DOHH2 (cell line): ENCODE data around the gene EVC2.

Experiments used
- CTCF ChIP-seq: fragments of 200-600 bp; sonication (generic); IDR thresholded peaks from one replicate; pipeline ENCODE4 v1.5.1; 2014; ENCODE audit warnings: antibody characterized with exemption, mild to moderate bottlenecking, low read depth, low read length; ENCODE audit not compliant: poor library complexity, severe bottlenecking
- EZH2phosphoT487 ChIP-seq: fragments of 200-600 bp; sonication (generic); IDR thresholded peaks from 2 replicates; pipeline ENCODE4 v1.6.1; 2017; ENCODE audit warnings: borderline replicate concordance, mild to moderate bottlenecking, antibody characterized with exemption, low read length, moderate library complexity, mixed read lengths

GRCh38 chr4:5678977-5679376 lies 29.4 kb downstream of the EVC2 start:
- TF ChIP-seq CTCF (no peak), EZH2phosphoT487 (no peak)
